Activated effector memory CD4-positive, alpha-beta T cell treated with Interleukin-2 at 50 U/mL for 16 hours (primary cell): ENCODE measurements around the gene JDP2.

ENCODE experiments used
- DNase-seq: peaks from one replicate; pipeline ENCODE4 v3.0.0-alpha.2; 2020

Gene JDP2

GRCh38 chr14:75489480-75489837 lies 61.6 kb downstream of the JDP2 start:
- no peak for DNase-seq

GRCh38 chr14:75491376-75491978 lies 63.7 kb downstream of the JDP2 start:
- no peak for DNase-seq

GRCh38 chr14:75492832-75493591 lies 65.2 kb downstream of the JDP2 start:
- no peak for DNase-seq

GRCh38 chr14:75493592-75494087 lies 65.8 kb downstream of the JDP2 start:
- DNase-seq, result no peak

- DNase-seq, result no peak
Measured at GRCh38 chr14:75494896-75495295, 67.1 kb downstream of the JDP2 start.

- DNase-seq, result no peak
Measured at GRCh38 chr14:75495399-75495798, 67.6 kb downstream of the JDP2 start.

GRCh38 chr14:75495882-75496281 lies 68.1 kb downstream of the JDP2 start:
- DNase-seq, result no peak

- no peak for DNase-seq
Measured at GRCh38 chr14:75496755-75497154, 68.9 kb downstream of the JDP2 start.

- no peak for DNase-seq
Measured at GRCh38 chr14:75497191-75497590, 69.4 kb downstream of the JDP2 start.

- no peak for DNase-seq
Measured at GRCh38 chr14:75497701-75498100, 69.9 kb downstream of the JDP2 start.

- no peak for DNase-seq
Measured at GRCh38 chr14:75499084-75499875, 71.5 kb downstream of the JDP2 start.

GRCh38 chr14:75501080-75501479 lies 73.3 kb downstream of the JDP2 start:
- no peak for DNase-seq

- DNase-seq, result no peak
Measured at GRCh38 chr14:75504411-75504810, 76.6 kb downstream of the JDP2 start.

GRCh38 chr14:75506930-75507329 lies 79.1 kb downstream of the JDP2 start:
- DNase-seq, result no peak

- DNase-seq, result no peak
Measured at GRCh38 chr14:75510547-75510946, 82.7 kb downstream of the JDP2 start.

- no peak for DNase-seq
Measured at GRCh38 chr14:75511201-75511600, 83.4 kb downstream of the JDP2 start.

GRCh38 chr14:75513911-75514672 lies 86.3 kb downstream of the JDP2 start:
- peak; percentile 20 for DNase-seq

- peak; percentile 57 for DNase-seq
Measured at GRCh38 chr14:75514673-75515628, 87.1 kb downstream of the JDP2 start.

- DNase-seq, result no peak
Measured at GRCh38 chr14:75515629-75515996, 87.8 kb downstream of the JDP2 start.

GRCh38 chr14:75518625-75519024 lies 90.8 kb downstream of the JDP2 start:
- DNase-seq, result no peak

- no peak for DNase-seq
Measured at GRCh38 chr14:75519394-75519793, 91.6 kb downstream of the JDP2 start.
